Activated CD8-positive, alpha-beta memory T cell treated with anti-CD3 and anti-CD28 coated beads for 1 hour (primary cell): ENCODE data around the gene TRIM24.
"Not testable (repeated sequence)": the region's sequence is repeated elsewhere in the genome, so short reads cannot be mapped to it uniquely, and the experiment has no call there.

Experiments used
- DNase-seq, 2 donors: peaks; one replicate each; pipeline ENCODE4 v3.0.0-alpha.2; 2020; ENCODE audit warnings: low read depth in 1 of 2; ENCODE audit errors: extremely low read depth in 1 of 2

Gene TRIM24

DNA sequence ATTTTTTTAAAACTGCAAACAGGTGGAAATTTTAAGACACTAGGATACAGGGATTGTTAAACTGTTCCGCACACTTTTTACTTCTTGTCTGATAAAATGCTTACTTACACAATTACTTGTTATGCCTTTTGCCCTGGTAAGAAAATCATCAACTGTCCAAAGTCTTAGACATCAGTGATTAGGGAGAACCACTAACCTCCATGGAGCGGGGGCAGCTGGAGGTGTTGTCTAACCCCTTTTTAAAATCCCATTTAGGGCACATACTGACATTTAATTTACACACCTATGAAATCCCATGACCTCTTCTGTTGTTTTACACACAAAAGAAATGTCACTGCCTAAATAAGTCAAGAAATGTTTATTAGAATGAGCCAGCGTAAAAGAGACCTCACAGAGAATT lies 65.7 kb downstream of the TRIM24 start:
- DNase-seq, result no peak

DNA sequence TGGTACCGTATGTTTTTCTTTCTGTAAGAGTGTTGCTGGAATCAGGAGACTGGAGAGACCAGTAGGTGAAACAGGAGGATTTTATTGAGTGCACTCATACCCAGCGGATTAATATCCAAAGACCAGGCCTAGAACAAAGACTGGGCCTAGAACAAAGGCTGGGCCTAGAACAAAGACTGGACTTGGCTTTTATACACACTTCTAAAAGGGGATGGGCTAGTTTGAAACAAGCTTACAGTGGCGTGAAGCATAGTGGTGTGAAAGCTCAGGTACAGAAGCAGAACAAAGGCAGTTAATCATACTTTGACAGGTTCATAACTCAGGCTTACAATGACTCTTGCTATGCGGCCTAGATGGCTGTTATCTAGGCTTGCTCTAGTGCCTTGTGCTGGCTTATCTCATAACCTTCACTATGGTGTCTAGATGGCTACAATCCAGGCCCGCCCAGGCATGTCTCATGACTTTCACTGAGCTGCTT lies 67.7 kb downstream of the TRIM24 start:
- DNase-seq, result no peak

DNA sequence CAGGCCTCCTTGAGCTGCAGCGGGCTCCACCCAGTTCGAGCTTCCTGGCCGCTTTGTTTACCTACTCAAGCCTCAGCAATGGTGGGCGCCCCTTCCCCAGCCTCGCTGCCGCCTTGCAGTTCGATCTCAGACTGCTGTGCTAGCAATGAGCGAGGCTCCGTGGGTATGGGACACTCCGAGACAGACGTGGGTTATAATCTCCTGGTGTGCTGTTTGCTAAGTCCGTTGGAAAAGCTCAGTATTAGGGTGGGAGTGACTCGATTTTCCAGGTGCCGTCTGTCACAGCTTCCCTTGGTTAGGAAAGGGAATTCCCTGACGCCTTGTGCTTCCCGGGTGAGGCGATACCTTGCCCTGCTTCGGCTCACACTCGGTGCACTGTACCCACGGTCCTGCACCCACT lies 76.8 kb downstream of the TRIM24 start:
- not testable (repeated sequence) for DNase-seq

DNA sequence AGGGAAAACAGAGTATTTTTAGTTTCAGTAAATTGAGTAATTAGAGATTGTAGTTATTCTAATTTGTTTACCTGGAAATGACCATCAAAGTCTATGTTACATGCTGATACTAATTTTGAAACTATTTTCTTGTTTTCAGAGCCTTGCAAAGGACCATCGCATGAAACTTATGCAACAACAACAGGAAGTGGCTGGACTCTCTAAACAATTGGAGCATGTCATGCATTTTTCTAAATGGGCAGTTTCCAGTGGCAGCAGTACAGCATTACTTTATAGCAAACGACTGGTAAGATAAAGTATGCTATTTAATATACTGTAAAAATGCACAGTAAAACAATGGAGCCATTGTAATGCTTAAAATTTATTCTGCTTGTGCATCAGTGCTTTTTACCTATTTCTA lies 78.5 kb downstream of the TRIM24 start:
- no peak for DNase-seq

DNA sequence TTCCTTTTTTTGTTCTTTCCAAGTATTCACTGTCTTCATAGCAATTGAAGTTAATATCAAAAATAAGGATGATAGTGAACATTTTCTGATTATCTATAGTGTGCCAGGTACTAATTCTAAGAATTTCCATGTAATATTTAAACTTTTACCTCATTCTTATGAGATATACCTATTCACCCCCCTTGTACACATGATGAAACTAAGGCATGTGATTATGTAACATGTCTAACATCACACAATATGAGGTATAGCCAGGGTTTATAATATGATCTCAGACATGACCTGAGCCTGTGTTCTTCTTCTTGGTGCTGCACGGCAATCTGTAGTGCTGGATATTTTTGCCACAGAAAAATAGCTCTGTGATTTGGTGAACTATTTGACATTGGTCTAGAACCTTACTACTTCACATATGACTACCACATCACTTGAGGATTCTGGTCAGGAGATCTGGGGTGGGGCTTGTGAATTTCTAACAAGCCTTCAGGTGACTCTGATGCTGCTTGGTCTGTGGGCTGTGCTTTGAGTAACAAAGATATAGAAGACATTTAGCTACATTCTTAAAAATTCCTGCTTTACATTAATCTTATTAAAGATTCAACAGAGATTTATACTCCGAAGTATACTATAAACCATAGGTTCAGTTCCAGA lies 79.1 kb downstream of the TRIM24 start:
- no peak for DNase-seq

DNA sequence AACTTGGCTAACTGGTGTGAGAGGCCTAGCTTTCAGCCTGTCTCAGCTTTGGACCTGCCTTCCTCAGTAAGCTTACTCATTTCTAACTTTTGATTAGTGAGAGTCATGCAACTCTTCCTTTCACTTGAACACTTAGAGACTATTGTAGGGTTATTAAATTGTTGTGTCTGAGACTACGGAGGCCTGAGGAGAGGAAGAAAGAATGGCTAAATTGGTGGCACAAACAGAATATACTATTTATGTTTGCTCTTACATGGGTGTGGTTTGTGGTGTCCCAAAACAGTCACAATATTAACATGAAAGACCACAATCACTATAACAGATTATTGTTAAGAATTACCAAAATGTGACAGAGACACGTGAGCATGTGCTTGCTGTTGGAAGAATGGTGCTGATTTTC lies 82.1 kb downstream of the TRIM24 start:
- no peak for DNase-seq

DNA sequence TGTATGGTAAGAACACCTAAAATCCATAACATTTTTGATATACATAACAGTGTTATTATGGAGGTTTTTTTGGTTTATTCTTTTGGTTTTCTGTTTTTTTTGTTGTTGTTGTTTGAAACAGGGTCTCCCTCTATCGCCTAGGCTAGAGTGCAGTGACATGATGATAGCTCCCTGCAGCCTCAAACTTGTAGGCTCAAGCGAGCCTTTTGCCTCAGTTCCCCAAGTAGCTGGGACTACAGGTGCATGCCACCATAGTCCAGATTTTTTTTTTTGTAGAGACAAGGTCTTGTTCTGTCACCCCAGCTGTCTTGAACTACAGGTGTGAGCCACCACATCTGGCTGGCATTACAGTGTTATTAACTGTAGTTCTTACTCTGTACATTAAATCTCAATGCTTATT lies 83.7 kb downstream of the TRIM24 start:
- DNase-seq, result no peak

DNA sequence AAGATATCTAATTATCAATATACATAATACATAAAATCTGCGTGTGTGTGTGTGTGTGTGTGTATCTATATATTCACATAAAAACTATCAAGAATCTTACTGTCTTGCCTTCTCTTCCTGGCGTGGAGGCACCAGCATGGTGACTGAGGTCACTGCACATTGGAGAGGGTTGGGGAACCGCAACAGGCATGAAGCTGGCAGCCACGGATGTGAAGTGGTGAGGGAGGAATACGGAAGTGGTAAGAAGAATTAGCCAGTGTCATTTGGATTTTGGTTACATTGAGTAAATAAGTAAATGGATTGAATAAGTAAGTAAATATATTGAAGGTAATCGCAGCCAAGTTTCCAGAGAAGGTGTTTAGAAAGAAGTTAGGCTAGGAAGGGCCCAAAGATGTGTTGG lies 85.1 kb downstream of the TRIM24 start:
- DNase-seq, result no peak

DNA sequence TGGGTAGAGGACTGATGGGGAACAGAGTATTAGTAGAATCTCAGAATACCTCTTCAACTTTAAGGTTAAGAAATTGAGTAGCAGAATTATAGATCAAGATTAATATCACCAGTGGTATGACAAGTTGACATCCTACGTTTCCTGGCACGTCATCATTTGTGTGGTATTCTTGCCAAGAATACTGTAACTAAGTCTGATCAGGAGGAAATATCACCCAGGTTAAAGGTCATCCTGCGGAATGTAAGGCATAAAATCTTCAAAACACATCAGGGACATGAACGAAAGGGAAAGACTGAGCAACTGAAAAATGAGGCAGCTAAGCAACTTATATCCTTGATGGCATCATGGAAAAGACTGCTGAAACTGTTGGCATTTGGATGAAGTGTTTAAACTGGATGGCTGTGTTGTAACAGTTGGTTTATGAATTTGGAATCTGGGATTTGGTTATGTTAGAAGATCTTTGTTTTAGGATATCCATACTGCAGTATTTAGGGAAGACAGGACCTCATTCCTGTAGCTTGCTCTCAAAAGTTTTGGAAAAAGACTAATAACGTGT lies 86.1 kb downstream of the TRIM24 start:
- DNase-seq, result no peak

DNA sequence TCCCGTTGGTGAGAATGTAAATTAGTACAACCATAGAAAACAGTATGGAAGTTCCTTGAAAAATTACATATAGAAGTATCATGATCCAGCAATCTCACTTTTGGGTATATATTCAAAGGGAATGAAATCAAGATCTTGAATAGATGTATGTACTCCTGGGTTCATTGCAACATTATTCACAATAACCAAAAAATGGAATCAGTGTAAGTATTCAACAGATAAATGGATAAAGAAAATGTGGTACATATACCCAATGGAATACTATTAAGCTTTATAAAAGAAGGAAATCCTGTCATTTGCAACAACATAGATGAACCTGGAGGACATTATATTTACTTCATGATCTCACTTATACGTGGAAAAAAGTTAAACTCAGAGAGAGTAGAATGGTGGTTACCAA lies 86.8 kb downstream of the TRIM24 start:
- no peak for DNase-seq

DNA sequence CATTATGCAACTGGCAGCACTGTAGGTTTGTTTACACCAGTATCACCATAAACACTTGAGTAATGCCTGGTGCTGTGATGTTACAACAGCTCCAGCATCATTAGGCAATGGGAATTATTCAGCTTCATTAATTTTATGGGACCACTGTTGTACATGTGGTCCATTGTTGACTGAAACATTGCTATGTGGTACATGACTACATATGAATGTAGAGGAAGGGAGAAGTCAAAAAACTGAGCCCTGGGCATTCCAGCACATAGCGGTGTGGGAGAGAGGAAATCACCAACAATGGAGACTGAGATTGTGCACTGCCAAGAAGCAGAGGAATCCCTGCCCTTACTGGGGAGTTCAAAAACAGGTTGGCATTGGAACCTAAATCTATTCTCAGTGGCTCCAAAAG lies 89.0 kb downstream of the TRIM24 start:
- DNase-seq, result no peak

DNA sequence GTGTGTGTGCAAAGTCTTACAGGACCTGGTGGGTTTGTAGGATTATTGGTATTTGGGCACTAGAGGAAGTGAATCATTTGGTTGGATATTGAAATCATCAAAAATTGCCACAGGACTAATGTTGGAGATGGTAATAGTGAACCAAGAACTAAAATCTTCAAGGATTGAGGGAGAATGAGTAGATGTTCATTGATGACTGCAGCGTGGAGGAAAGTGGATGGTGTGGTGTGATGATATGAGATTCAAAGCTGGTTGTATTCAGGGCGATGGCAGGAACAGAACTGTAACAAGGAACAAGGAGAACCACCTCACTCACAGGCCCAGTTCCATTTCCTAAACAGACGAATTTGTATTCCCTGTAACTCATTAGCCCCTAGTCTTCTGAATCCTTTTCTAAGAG lies 90.3 kb downstream of the TRIM24 start:
- DNase-seq, result no peak

DNA sequence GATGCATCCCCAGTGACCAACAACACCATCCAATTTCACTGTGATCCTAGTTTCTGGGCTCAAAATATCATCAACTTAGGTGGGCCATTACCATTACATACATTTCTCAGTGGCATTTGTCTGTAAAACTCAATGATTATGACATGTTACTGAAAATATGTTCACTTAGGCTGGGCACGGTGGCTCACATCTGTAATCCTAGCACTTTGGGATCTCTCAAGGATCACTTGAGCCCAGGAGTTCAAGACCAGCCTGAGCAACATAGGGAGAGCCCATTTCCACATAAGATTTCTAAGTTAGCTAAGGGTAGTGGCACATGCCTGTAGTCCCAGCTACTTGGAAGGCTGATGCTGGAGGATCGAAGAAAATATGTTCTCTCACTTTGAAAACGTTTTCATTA lies 91.0 kb downstream of the TRIM24 start:
- no peak for DNase-seq

DNA sequence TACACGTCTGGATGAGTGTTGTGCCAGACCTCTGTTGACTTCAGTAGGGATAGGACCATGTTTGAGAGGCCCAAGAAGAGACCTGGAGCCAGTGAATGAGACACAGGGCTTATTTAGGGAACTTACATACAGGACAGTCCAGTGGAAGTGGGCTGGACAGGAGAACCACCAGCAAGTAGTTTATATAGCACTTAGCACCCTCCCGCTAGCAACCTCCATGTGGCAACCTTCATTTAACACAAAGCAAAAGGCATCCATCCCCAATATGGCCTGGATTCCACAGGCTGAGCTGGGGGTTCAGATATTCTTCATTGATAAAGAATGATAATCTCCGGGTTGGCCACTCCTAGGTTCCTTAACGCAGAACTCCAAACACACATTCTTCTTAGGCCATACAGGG lies 93.7 kb downstream of the TRIM24 start:
- DNase-seq, result no peak

DNA sequence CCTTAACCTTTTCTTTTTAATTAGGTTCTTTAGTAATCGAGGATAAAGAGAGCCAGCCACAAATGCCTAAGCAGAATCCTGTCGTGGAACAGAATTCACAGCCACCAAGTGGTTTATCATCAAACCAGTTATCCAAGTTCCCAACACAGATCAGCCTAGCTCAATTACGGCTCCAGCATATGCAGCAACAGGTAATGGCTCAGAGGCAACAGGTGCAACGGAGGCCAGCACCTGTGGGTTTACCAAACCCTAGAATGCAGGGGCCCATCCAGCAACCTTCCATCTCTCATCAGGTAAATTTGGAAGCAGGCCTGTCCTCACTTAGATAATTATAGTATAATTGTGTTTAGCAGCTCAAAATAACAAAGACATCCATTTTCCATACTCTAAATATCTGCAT lies 94.6 kb downstream of the TRIM24 start:
- no peak for DNase-seq

DNA sequence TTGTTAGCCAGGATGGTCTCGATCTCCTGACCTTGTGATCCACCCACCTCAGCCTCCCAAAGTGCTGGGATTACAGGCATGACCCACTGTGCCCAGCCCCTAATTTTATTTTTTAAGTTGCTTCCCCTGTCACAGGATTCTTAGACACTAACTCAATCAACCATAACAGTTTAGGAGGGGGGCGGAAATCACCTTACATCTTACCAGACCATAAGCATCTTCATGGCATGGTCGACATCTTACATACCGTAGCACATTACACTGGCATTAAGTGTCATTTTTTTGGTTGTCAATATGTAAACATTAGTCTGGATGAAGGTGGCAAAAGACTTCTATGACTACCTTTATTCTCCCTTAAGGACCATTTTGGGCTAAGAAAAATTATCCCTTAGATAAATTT lies 95.6 kb downstream of the TRIM24 start:
- DNase-seq, result no peak

DNA sequence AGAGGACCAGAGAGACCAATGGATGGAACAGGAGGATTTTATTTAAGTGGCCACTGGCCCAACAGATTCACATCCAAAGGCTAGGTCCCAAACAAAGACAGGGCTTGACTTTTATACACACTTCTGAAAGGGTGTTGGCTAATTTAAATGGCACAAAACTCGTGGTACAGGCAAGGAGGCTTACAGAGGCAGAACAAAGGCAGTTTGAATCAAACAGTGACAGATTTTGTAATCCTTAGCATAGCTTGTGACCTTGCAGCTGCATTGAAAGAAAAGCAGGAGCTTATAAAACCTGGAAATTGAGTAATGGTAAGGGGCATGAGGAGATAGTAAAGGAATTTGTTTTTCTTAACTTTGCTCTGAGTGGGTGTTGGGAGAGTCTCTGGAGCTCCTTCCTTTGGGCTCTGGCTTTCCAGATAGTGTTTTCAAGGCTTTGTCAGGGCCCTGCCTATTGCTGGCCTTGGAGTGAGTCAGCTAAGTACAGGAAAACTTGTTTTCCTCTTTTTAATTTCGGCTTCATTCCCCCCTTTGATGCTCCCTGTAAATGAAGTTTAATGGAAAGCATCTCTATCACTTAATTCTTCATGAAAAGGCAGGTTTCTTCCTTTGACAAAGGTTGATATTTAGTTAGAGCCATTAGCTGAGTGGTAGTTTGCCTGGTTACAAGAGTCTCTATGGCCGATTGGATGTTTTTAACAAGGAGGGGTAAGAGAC lies 96.9 kb downstream of the TRIM24 start:
- DNase-seq, result no peak

DNA sequence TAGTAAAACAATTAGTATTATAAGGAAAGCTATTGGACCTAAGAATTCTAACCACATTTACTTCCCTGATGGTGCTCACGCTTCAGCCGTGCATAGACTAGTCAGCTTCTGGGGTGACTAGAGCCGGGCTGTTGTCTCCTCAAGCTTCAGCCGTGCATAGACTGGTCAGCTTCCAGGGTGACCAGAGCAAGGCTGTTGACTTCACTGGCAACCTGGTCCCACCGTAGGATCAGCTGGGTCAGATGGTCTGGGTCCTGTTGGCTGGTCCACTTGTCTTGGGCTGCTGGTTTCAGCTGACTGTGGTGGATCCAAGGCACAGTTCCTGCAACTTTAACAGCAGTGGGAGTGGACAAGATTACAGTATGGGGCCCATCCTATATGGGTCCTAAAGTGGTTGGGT lies 99.4 kb downstream of the TRIM24 start:
- DNase-seq, result no peak

DNA sequence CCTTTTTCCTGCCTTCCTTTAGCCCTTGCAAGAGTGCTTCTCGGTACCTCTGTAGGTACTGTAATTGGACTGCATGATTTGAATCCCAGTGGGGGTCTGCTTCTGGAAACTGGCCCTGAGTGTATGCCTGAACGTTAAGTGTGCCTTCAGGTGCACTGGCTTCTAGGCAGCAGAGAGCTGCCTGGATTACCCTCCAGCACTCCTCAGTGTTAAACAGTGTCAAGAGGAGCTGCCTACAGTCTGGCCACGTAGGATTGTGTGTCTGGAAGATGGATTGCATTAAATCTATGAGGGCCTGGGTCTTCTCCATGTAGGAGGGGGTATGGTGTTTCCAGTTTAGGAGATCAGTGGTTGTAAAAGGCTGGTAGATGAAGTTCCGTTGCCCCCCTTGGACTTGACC lies 103.7 kb downstream of the TRIM24 start:
- DNase-seq, result no peak

DNA sequence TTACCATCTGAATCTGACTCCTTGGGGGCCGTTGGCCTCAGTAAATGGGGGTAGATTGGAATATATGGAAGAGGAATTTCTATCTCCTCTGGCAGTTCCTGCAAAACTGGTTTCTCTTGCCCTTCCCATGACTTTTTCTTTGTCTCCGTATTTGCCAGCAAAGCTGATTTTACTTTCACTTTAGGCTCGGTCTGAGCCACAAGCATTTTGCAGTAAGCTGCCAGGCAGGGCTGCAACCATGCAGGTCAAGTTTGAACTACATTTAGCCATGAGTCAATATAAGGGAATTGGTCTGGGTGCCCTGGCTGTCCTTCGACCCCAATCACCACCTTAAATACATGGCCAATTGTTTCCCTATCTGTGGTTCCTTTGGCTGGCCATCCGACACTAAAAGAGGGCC lies 104.3 kb downstream of the TRIM24 start:
- no peak for DNase-seq

DNA sequence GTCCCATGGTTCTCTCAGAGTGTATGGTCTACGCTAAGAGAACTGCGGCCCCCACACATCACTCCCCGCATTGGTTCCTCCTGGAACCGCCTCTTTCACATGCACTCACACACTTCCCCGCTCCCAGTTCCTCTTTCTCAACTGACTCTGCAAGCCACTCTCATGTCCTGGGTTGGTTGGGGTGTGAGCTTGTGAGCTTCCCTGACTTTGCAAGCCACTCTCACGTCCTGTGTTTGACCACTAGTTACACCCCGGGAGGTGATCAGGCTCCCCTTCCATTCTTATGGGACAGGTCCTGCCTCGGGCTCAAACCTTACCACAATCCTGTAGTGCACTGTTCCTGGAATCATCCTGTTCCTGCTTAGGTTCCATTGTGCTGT lies 105.0 kb downstream of the TRIM24 start:
- DNase-seq, result no peak

DNA sequence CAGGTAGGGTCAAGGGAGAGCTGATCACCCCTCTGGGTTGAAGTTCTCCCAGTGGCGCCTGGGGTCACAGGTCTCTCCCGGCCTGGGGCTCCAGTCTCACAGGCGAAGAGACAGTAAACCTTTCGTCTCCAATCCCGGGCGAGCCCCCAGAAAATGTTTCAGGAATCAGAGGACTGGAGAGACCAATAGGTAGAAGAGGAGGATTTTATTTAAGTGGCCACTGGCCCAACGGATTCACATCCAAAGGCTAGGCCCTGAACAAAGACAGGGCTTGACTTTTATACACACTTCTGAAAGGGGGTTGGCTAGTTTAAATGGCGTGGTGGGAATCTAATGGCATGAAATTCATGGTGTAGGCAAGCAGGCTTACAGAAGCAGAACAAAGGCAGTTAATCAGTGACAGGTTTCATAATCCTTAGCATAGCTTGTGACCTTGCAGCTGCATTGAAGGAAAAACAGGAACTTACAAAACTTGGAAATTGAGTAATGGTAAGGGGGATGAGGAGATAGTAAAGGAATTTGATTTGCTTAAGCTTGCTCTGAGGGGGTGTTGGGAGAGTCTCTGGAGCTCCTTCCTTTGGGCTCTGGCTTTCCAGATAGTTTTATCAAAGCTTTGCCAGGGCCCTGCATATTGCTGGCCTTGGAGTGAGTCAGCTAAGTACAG lies 105.5 kb downstream of the TRIM24 start:
- no peak for DNase-seq
